ENCODE measurements around the gene DAZAP1.

The DAZAP1 gene

DNA sequence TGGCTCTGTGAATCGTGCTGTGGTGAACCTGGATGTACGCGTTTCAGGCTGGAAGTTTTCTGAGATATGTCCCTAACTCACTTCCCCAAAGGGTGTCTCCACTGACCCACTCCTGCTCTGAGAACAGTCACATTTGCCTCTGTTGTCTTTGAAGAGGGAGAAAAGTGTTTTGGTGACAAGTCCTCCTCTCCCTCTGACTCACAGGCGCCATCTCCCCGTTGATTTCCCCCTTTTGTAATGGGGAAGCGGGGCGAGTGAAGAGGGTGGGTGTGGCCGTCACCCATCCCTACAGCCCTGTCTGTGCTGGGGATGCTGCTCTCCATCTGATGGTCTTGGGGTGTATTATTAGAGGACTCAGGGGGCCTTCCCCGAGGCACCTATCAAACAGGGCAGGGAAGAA lies 52.1 kb downstream of the DAZAP1 start:
- no peak for DNase-seq (ENCODE audit: low read depth)

DNA sequence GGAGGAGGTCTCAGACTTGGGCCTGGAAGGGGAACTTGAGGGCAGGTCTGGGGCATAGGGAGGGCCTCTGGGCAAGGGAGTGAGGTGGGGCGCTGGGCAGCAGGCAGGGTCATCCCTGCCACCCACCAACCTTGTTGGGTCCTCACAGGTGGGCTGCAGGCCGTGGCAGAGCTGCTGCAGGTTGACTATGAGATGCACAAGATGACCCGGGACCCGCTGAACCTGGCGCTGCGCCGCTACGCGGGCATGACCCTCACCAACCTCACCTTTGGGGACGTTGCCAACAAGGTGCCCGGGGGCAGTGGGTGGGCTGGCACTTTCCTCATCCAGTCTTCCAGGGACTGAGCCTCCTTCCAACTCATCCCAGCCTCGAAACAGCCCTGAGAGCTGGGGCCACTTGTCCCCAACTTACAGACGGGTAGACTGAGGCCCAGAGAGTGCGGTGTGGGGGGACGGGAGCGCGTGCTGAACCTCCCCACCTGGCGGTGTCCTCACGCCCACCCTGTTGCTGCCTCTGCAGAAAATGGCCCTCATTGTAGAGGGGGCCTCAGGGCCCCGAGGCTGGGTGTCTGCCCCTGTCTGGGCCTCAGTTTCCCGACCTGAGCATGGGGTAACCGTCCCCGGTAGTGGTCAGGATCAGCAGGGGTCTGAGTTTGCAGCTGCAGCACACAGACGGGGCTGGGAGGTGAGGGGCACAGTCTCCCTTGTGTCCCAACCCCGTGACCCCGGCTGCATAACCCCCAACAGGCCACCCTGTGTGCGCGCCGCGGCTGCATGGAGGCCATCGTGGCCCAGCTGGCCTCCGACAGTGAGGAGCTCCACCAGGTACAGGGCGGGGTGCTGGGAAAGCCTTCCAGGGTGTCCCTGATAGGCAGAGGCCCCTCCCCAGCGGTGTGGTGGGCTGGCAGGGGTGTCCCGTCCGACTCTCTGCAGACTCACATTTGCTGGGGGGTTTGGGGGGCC lies 52.9 kb downstream of the DAZAP1 start:
- DNase-seq (ENCODE audit: low read depth), result no peak

- DNase-seq (ENCODE audit: low read depth), result no peak
These were observed 54.5 kb downstream of the DAZAP1 start for GRCh38 chr19:1461862-1462261.

GRCh38 chr19:1465191-1466016 lies 58.0 kb downstream of the DAZAP1 start:
- no peak for DNase-seq (ENCODE audit: low read depth)

DNA sequence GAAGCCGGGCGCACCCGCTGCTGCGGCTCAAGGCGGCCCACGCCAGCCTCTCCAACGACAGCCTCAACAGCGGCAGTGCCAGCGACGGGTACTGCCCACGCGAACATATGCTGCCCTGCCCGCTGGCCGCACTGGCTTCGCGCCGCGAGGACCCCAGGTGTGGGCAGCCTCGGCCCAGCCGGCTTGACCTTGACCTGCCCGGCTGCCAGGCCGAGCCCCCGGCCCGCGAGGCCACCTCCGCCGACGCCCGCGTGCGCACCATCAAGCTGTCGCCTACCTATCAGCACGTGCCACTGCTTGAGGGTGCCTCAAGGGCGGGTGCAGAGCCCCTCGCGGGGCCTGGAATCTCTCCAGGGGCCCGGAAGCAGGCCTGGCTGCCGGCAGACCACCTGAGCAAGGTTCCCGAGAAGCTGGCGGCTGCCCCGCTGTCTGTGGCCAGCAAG lies 58.7 kb downstream of the DAZAP1 start:
- no peak for DNase-seq (ENCODE audit: low read depth)

GRCh38 chr19:1466461-1467214 lies 59.3 kb downstream of the DAZAP1 start:
- no peak for DNase-seq (ENCODE audit: low read depth)

GRCh38 chr19:1467215-1467489 lies 59.8 kb downstream of the DAZAP1 start:
- no peak for DNase-seq (ENCODE audit: low read depth)

DNA sequence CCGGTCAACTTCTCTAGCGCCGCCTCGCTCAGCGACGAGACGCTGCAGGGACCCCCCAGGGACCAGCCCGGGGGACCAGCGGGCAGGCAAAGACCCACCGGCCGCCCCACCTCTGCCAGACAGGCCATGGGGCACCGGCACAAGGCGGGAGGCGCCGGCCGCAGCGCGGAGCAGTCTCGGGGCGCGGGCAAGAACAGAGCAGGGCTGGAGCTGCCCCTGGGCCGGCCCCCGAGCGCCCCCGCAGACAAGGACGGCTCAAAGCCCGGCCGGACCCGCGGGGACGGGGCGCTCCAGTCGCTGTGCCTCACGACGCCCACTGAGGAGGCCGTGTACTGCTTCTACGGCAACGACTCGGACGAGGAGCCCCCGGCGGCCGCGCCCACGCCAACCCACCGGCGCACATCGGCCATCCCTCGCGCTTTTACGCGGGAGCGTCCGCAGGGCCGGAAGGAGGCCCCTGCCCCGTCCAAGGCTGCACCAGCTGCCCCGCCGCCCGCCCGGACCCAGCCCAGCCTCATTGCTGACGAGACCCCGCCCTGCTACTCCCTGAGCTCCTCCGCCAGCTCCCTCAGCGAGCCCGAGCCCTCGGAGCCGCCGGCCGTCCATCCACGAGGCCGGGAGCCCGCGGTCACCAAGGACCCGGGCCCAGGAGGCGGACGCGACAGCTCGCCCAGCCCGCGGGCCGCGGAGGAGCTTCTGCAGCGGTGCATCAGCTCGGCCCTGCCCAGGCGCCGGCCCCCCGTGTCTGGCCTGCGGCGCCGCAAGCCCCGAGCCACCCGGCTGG lies 60.3 kb downstream of the DAZAP1 start:
- DNase-seq (ENCODE audit: low read depth), result no peak

DNA sequence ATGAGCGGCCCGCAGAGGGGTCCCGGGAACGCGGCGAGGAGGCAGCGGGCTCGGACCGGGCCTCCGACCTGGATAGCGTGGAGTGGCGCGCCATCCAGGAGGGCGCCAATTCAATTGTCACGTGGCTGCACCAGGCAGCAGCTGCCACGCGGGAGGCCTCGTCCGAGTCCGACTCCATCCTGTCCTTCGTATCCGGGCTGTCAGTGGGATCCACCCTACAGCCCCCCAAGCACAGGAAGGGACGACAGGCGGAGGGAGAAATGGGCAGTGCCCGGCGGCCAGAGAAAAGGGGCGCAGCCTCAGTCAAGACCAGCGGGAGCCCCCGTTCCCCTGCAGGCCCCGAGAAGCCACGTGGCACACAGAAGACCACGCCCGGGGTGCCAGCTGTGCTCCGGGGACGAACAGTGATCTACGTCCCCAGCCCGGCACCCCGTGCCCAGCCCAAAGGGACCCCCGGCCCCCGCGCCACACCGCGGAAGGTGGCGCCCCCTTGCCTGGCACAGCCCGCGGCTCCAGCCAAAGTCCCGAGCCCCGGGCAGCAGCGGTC lies 61.0 kb downstream of the DAZAP1 start:
- no peak for DNase-seq (ENCODE audit: low read depth)

DNA sequence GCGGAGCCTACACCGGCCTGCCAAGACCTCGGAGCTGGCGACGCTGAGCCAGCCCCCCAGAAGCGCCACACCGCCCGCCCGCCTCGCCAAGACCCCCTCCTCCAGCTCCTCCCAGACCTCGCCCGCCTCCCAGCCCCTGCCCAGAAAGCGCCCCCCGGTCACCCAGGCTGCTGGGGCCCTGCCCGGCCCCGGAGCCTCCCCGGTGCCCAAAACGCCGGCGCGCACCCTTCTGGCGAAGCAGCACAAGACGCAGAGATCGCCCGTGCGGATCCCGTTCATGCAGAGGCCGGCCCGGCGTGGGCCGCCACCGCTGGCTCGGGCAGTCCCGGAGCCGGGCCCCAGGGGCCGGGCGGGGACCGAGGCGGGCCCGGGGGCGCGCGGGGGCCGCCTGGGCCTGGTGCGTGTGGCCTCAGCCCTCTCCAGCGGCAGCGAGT lies 61.5 kb downstream of the DAZAP1 start:
- DNase-seq (ENCODE audit: low read depth), result no peak

DNA sequence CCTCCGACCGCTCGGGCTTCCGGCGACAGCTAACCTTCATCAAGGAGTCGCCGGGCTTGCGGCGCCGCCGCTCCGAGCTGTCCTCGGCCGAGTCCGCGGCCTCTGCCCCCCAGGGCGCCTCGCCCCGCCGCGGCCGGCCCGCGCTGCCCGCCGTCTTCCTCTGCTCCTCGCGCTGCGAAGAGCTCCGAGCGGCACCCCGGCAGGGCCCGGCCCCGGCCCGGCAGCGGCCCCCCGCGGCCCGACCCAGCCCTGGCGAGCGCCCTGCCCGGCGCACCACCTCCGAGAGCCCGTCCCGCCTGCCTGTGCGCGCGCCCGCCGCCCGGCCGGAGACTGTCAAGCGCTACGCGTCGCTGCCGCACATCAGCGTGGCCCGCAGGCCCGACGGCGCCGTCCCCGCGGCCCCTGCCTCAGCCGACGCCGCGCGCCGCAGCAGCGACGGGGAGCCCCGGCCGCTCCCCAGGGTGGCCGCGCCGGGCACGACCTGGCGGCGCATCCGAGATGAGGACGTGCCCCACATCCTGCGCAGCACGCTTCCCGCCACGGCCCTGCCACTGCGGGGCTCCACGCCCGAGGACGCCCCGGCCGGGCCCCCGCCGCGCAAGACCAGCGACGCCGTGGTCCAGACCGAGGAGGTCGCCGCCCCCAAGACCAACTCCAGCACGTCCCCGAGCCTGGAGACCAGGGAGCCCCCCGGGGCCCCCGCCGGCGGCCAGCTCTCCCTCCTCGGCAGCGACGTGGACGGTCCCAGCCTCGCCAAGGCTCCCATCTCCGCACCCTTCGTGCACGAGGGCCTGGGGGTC lies 62.1 kb downstream of the DAZAP1 start:
- no peak for DNase-seq (ENCODE audit: low read depth)

DNA sequence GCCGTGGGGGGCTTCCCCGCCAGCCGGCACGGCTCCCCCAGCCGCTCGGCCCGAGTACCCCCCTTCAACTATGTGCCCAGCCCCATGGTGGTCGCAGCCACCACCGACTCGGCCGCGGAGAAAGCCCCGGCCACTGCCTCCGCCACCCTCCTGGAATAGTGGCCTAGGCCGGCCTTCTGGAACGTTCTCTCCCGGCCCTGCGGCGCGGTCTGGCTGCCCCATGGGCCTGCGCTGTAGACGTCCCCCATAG lies 62.6 kb downstream of the DAZAP1 start:
- DNase-seq (ENCODE audit: low read depth), result no peak

- DNase-seq (ENCODE audit: low read depth), result peak; percentile 53
These were observed 63.1 kb downstream of the DAZAP1 start for GRCh38 chr19:1470305-1471009.

DNA sequence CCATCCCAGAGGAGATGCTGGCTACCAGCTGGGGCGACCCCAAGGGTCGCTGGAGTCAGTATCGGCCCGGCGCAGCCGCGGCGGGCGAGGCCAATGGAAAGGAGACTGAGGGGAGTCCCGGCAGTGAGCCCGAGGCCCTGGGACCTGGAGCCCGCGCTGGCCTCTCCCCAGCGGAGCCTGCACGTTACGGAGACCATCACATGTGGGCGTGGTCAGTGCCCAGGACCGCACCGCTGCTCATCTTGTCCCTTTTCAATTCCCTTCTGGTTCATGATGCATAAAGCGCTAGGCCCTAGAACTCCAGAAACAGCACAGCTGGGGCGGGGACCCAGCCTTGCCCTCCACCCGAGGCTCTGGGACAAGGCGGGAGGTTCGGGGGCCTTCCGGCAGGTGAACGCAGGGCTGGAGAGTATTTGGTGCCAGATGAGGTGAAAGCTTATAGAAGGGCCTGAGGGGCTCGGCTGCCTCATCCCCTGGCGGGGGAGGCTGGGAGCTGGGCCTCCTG lies 63.7 kb downstream of the DAZAP1 start:
- DNase-seq (ENCODE audit: low read depth), result no peak

- DNase-seq (ENCODE audit: low read depth), result no peak
These were observed 64.3 kb downstream of the DAZAP1 start for GRCh38 chr19:1471515-1472160.

- DNase-seq (ENCODE audit: low read depth), result no peak
These were observed 65.1 kb downstream of the DAZAP1 start for GRCh38 chr19:1472231-1473084.

DNA sequence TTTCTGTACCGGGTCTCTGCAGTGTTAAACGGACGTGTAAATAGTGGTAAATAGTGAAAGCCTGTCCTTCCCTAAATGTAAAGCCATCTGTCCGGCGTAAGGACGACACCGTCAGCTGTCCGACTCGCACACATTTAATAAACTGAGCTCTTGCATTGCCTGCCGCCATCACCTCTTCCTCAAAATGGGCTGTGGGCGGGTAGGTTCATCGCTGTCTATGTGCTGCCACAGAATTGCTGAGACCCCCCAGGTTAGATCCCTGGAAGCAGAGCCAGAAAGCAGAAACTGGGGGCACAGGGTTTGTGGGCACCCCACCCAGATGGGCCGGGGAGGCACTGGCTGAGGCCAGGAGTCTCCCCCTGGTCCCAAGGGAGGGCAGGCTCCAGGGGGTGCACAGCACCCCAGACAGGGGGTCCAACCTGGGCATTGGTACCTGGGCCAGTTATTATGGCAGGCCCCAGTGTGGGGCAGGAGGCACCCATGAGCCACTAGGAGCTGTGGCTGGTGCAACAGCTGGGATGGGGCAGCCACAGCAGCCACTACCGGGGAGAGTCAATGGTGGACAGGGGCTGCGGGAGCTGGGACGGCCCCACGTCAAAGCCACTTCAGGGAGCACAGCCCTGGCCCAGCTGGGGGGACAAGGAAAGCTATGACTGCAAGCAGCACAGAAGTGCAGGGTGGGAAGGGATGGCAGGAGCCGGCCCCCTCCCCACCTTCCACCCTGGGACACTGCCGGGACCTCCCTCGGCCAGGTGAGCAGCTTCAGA lies 65.9 kb downstream of the DAZAP1 start:
- no peak for DNase-seq (ENCODE audit: low read depth)

Measured in stimulated activated CD8-positive, alpha-beta memory T cell treated with anti-CD3 and anti-CD28 coated beads, Interleukin-7, amount 100 ng/mL, for 24 hours (primary cell).